Activated B cell treated with CpG ODN at 0.5 μM for 24 hours (primary cell): Measurements from ENCODE around the gene IRS2. TPM values are rescaled to one million over a fixed set of nuclear protein-coding genes. Genes with fewer than 3 reads are reported as not detected.

Source experiments
- ATAC-seq: fragments of 200-7000 bp; cut with Tn5 transposase; one replicate; pipeline ENCODE4 v1.10.0; 2021; ENCODE audit warnings: low read depth, mild to moderate bottlenecking, moderate library complexity
- CTCF ChIA-PET: fragments of 350-600 bp; sonication (Branson Sonifier 250); formaldehyde crosslinking; loops from one replicate; lab custom pipeline; 2021; ENCODE audit warnings: antibody characterized with exemption; lab: Charles Lee
- POLR2A ChIA-PET: fragments of 350-600 bp; sonication (Branson Sonifier 250); formaldehyde crosslinking; loops from one replicate; lab custom pipeline; 2021; ENCODE audit warnings: antibody characterized with exemption; lab: Charles Lee
- DNase-seq: peaks from one replicate; pipeline ENCODE4 v3.0.0; 2022
- H3K27ac Mint-ChIP-seq: one replicate; pipeline ENCODE4 v1.8.0; 2020; ENCODE audit warnings: mixed read lengths
- H3K27me3 Mint-ChIP-seq: one replicate; pipeline ENCODE4 v1.8.0; 2021; ENCODE audit warnings: mixed read lengths
- H3K36me3 Mint-ChIP-seq: one replicate; pipeline ENCODE4 v1.8.0; 2021; ENCODE audit warnings: low read depth, mixed read lengths
- H3K4me1 Mint-ChIP-seq: one replicate; pipeline ENCODE4 v1.8.0; 2021; ENCODE audit warnings: mixed read lengths
- H3K4me3 Mint-ChIP-seq: one replicate; pipeline ENCODE4 v1.8.0; 2020; ENCODE audit warnings: mild to moderate bottlenecking, mixed read lengths
- H3K9me3 Mint-ChIP-seq: one replicate; pipeline ENCODE4 v1.8.0; 2020; ENCODE audit warnings: mixed read lengths
- intact Hi-C: fragments of 100-400 bp; cut with micrococcal nuclease; formaldehyde crosslinking; loops from one replicate; pipeline ENCODE4 v1.15.1; 2024
- total RNA-seq: library from RNA; stranded (reverse); gene quantifications from 2 replicates; pipeline ENCODE4 v1.2.3, GENCODE V29; 2022
- TF ChIP-seq, protein P1 (sequence below): fragments of 200-600 bp; IDR thresholded peaks from one replicate; pipeline ENCODE4 v1.8.0; 2022; ENCODE audit warnings: antibody characterized with exemption, mild to moderate bottlenecking

IRS2 gene
- total RNA-seq, 1 donor from 2014 or later, result 4.2 TPM

DNA sequence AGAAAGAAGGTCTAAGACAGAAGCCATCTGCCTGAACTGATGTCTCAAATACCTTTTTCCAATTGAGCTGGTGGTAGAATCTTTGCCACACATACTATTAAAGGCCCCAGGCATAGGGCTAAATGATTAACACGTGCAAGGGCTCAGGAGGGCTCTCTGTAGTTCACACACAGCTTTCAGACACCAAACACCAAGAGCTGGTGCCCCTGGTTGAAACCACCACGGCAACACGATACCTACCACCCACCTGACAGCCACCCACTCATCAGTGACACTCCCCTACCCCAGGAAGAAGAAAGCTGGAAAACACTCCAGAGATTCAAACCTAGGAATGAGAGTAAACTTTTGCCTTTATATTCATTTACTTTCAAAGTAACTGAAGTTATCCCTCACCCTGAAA is 26.8 kb downstream of the IRS2 start:
- no peak overlapping the region for H3K4me3 Mint-ChIP-seq
- peaks cover 20% of the 10 kb centered on the region for H3K36me3 Mint-ChIP-seq
- ChIA-PET POLR2A (no interaction called here), CTCF (no interaction called here)
- H3K27ac Mint-ChIP-seq, result no peak overlapping the region
- intact Hi-C loops, result no loop called here
- DNase-seq (no peak), ATAC-seq (no peak)
- peaks cover 1% of the 10 kb centered on the region for H3K4me1 Mint-ChIP-seq
- TF ChIP-seq, protein P1, sequence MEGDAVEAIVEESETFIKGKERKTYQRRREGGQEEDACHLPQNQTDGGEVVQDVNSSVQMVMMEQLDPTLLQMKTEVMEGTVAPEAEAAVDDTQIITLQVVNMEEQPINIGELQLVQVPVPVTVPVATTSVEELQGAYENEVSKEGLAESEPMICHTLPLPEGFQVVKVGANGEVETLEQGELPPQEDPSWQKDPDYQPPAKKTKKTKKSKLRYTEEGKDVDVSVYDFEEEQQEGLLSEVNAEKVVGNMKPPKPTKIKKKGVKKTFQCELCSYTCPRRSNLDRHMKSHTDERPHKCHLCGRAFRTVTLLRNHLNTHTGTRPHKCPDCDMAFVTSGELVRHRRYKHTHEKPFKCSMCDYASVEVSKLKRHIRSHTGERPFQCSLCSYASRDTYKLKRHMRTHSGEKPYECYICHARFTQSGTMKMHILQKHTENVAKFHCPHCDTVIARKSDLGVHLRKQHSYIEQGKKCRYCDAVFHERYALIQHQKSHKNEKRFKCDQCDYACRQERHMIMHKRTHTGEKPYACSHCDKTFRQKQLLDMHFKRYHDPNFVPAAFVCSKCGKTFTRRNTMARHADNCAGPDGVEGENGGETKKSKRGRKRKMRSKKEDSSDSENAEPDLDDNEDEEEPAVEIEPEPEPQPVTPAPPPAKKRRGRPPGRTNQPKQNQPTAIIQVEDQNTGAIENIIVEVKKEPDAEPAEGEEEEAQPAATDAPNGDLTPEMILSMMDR, result no peak
- no peaks in the 10 kb centered on the region for H3K27me3 Mint-ChIP-seq
- no peaks in the 10 kb centered on the region for H3K9me3 Mint-ChIP-seq

DNA sequence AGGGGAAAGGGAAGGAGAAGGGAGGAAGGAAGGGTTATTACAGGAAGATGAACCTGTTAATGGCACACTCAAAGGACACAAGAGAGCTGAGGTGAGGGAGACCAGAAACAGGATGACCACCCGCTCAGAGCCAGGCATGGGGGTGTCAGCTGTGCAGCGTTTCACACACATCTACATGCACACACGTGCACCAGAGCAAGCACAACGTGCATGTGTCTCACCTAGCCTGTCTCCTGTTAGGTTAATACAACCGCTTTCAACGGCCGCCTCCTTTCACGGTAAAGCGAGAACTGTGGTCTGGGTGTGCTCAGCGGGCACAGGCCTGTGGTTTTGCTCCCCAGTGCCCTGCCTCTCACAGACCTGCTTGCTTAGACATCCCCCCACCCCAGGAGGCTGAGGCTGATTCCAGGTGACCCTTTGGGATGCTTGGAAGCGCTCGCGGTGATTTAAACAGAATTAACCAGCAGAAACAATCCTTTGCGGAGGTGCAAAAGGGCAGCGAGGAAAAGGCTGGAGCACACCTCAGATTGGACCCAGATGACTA is 27.4 kb downstream of the IRS2 start:
- ChIA-PET CTCF (no interaction called here), POLR2A (no interaction called here)
- Mint-ChIP-seq H3K4me1 (peaks cover 1% of the 10 kb centered on the region), H3K4me3 (no peak overlapping the region), H3K27me3 (no peaks in the 10 kb centered on the region), H3K27ac (no peak overlapping the region), H3K36me3 (peaks cover 20% of the 10 kb centered on the region), H3K9me3 (no peaks in the 10 kb centered on the region)
- ATAC-seq (no peak), DNase-seq (no peak)
- TF ChIP-seq, protein P1, result no peak
- intact Hi-C loops, result no loop called here

DNA sequence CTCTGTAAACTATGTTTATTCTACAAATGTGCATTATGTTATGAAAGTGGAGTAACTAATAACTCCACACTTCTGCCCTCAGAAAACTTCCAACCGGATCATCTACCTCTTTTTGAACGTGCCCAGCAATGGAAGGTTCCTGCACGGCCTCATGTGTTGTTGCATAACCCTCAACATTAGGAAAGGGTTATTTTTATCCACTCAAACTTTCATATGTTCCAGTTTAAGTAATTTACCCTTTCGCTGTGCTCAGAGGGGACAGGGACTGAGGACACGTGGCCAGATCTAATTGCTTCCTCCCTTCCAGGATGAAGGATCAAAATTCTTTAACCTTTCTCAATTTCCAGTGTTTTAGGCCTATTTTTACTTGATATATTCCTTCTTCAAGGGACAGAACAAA is 29.6 kb downstream of the IRS2 start:
- H3K4me3 Mint-ChIP-seq, result no peak overlapping the region
- TF ChIP-seq, protein P1, result no peak
- no peak for DNase-seq
- ATAC-seq, result no peak
- POLR2A ChIA-PET, result no interaction called here
- H3K4me1 Mint-ChIP-seq, result peaks cover 1% of the 10 kb centered on the region
- H3K36me3 Mint-ChIP-seq, result peaks cover 27% of the 10 kb centered on the region
- CTCF ChIA-PET, result no interaction called here
- H3K27me3 Mint-ChIP-seq, result no peaks in the 10 kb centered on the region
- H3K9me3 Mint-ChIP-seq, result no peaks in the 10 kb centered on the region
- H3K27ac Mint-ChIP-seq, result no peak overlapping the region
- intact Hi-C loops, result no loop called here

DNA sequence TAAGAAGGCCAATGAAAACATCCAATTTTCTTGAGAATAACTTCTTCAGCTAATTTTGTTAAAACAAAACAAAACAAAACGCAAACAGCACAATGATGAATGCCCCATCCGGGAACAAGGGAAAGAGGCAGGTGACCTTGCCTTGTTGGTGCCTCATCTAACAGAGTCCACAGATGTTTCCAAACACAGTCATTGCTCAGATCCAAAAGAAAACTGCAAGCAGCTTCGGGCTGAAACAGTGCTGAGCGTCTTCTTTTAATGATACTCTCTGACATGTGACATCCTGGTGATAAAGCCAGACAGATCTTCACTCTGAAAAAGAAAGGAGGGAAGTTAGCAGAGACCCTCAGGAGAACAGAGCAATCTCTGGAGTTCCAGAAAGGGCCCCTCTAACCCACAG is 30.4 kb downstream of the IRS2 start:
- Mint-ChIP-seq H3K4me1 (peaks cover 1% of the 10 kb centered on the region), H3K9me3 (no peaks in the 10 kb centered on the region), H3K27ac (no peak overlapping the region), H3K36me3 (peaks cover 27% of the 10 kb centered on the region), H3K4me3 (no peak overlapping the region), H3K27me3 (no peaks in the 10 kb centered on the region)
- ATAC-seq, result no peak
- TF ChIP-seq, protein P1, result no peak
- ChIA-PET CTCF (no interaction called here), POLR2A (no interaction called here)
- intact Hi-C loops, result no loop called here
- DNase-seq, result no peak

DNA sequence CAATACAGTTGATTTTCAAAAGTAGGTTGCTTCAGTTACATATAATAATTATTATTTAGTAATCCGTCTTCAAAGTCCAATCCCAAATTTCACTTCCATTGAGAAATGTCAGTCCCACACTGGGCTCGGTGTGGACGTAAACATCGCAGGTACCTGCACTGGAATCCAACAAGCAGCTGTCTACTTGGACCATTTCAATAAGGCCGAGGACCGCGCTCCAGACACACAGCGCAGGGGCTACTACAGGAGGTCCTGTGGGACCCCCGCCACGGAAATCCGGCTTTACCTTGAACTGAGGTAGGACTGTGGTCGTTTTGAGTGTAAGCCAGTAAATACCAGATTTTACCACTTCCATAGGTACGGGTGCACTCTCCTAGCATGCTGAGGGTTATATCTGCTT is 30.8 kb downstream of the IRS2 start:
- POLR2A ChIA-PET, result no interaction called here
- Mint-ChIP-seq H3K9me3 (no peaks in the 10 kb centered on the region), H3K27ac (no peak overlapping the region), H3K4me1 (peaks cover 1% of the 10 kb centered on the region), H3K36me3 (peaks cover 25% of the 10 kb centered on the region), H3K4me3 (no peak overlapping the region), H3K27me3 (no peaks in the 10 kb centered on the region)
- ATAC-seq (no peak), DNase-seq (no peak)
- TF ChIP-seq, protein P1, result no peak
- intact Hi-C loops, result no loop called here
- CTCF ChIA-PET, result no interaction called here
